GM21737 (cell line): Measurements from ENCODE around the gene ARFGAP1.
"Not testable (repeated sequence)": the region's sequence is repeated elsewhere in the genome, so short reads cannot be mapped to it uniquely, and the experiment has no call there.

Experiments used
- ATAC-seq: cut with Tn5 transposase; IDR thresholded peaks from one replicate; pipeline ENCODE4 v1.9.1; 2021; ENCODE audit warnings: mild to moderate bottlenecking, moderate library complexity; ENCODE audit not compliant: unreplicated experiment

The ARFGAP1 gene

GRCh38 chr20:63305933-63306672 is 33.5 kb downstream of the ARFGAP1 start:
- ATAC-seq = not testable (repeated sequence)

GRCh38 chr20:63306673-63307537 is 34.3 kb downstream of the ARFGAP1 start:
- no peak for ATAC-seq

- no peak for ATAC-seq
Measured at GRCh38 chr20:63307538-63308217, 35.1 kb downstream of the ARFGAP1 start.

GRCh38 chr20:63308218-63308911 is 35.8 kb downstream of the ARFGAP1 start:
- ATAC-seq = no peak

GRCh38 chr20:63309261-63310071 is 36.9 kb downstream of the ARFGAP1 start:
- ATAC-seq = no peak

- ATAC-seq = no peak
Measured at GRCh38 chr20:63310265-63310991, 37.8 kb downstream of the ARFGAP1 start.

GRCh38 chr20:63311186-63311832 is 38.7 kb downstream of the ARFGAP1 start:
- ATAC-seq = no peak

- no peak for ATAC-seq
Measured at GRCh38 chr20:63311833-63312243, 39.2 kb downstream of the ARFGAP1 start.

- ATAC-seq = no peak
Measured at GRCh38 chr20:63312273-63312672, 39.7 kb downstream of the ARFGAP1 start.

GRCh38 chr20:63312690-63313348 is 40.2 kb downstream of the ARFGAP1 start:
- no peak for ATAC-seq

- ATAC-seq = no peak
Measured at GRCh38 chr20:63313349-63314014, 40.9 kb downstream of the ARFGAP1 start.

- no peak for ATAC-seq
Measured at GRCh38 chr20:63314015-63314471, 41.4 kb downstream of the ARFGAP1 start.

GRCh38 chr20:63314566-63315239 is 42.1 kb downstream of the ARFGAP1 start:
- ATAC-seq = no peak

- no peak for ATAC-seq
Measured at GRCh38 chr20:63315240-63315689, 42.7 kb downstream of the ARFGAP1 start.

- no peak for ATAC-seq
Measured at GRCh38 chr20:63315731-63316491, 43.3 kb downstream of the ARFGAP1 start.

- ATAC-seq = no peak
Measured at GRCh38 chr20:63316502-63316921, 43.9 kb downstream of the ARFGAP1 start.
